HEK293 (cell line): ENCODE results near the gene CD9.

ENCODE experiments used
- CTCF ChIP-seq: fragments of 450-650 bp; formaldehyde crosslinking; IDR thresholded peaks from 2 replicates; pipeline ENCODE4 v1.5.1; 2016; ENCODE audit warnings: missing biosample characterization, missing genetic modification characterization
- ZBTB26 ChIP-seq: fragments of 450-650 bp; formaldehyde crosslinking; optimal IDR thresholded peaks from 2 replicates; pipeline ENCODE3; 2016; ENCODE audit warnings: missing biosample characterization, mild to moderate bottlenecking, missing genetic modification characterization
- ZNF174 ChIP-seq: fragments of 450-650 bp; formaldehyde crosslinking; IDR thresholded peaks from 2 replicates; pipeline ENCODE4 v1.5.0; 2017; ENCODE audit warnings: missing biosample characterization, mild to moderate bottlenecking, missing genetic modification characterization
- ZNF18 ChIP-seq: fragments of 450-650 bp; formaldehyde crosslinking; IDR thresholded peaks from 2 replicates; pipeline ENCODE4 v1.5.1; 2016; ENCODE audit warnings: missing biosample characterization, missing genetic modification characterization
- ZNF24 ChIP-seq: fragments of 450-650 bp; formaldehyde crosslinking; IDR thresholded peaks from 2 replicates; pipeline ENCODE4 v1.5.1; 2016; ENCODE audit warnings: missing biosample characterization, missing genetic modification characterization
- ZNF350 ChIP-seq: fragments of 450-650 bp; formaldehyde crosslinking; IDR thresholded peaks from 2 replicates; pipeline ENCODE4 v1.5.0; 2017; ENCODE audit warnings: missing biosample characterization, mild to moderate bottlenecking, missing genetic modification characterization
- ZNF624 ChIP-seq: fragments of 450-650 bp; formaldehyde crosslinking; IDR thresholded peaks from 2 replicates; pipeline ENCODE4 v1.5.1; 2017; ENCODE audit warnings: missing biosample characterization, missing genetic modification characterization
- ZNF639 ChIP-seq: fragments of 450-650 bp; formaldehyde crosslinking; IDR thresholded peaks from 2 replicates; pipeline ENCODE4 v1.5.1; 2016; ENCODE audit warnings: missing biosample characterization, missing genetic modification characterization
- ZNF768 ChIP-seq: fragments of 450-650 bp; formaldehyde crosslinking; IDR thresholded peaks from 2 replicates; pipeline ENCODE4 v1.5.1; 2018; ENCODE audit warnings: missing biosample characterization, mild to moderate bottlenecking, missing genetic modification characterization
- ZNF785 ChIP-seq: fragments of 450-650 bp; formaldehyde crosslinking; IDR thresholded peaks from 2 replicates; pipeline ENCODE4 v1.5.1; 2016; ENCODE audit warnings: missing biosample characterization, missing genetic modification characterization
- ZNF837 ChIP-seq: fragments of 450-650 bp; formaldehyde crosslinking; IDR thresholded peaks from 2 replicates; pipeline ENCODE4 v1.5.1; 2016; ENCODE audit warnings: missing biosample characterization, missing genetic modification characterization
- ZSCAN18 ChIP-seq: fragments of 450-650 bp; formaldehyde crosslinking; IDR thresholded peaks from 2 replicates; pipeline ENCODE4 v1.5.1; 2016; ENCODE audit warnings: missing biosample characterization, missing genetic modification characterization

- TF ChIP-seq CTCF, result no peak
- TF ChIP-seq ZNF18 (tag by site-specific recombination), result no peak
- no peak for TF ChIP-seq ZNF24
- no peak for TF ChIP-seq ZNF350 (tag by site-specific recombination)
- TF ChIP-seq ZNF624 (tag by site-specific recombination), result no peak
- no peak for TF ChIP-seq ZBTB26
- no peak for TF ChIP-seq ZNF785 (tag by site-specific recombination)
- no peak for TF ChIP-seq ZNF837 (tag by site-specific recombination)
- TF ChIP-seq ZSCAN18 (tag by site-specific recombination), result no peak
- TF ChIP-seq ZNF639, result no peak
- TF ChIP-seq ZNF174 (tag by site-specific recombination), result no peak
- no peak for TF ChIP-seq ZNF768 (tag by site-specific recombination)
Measured at GRCh38 chr12:6241495-6241894, 41.3 kb downstream of the CD9 start.
